ENCODE measurements around the gene CCNH.

DNA sequence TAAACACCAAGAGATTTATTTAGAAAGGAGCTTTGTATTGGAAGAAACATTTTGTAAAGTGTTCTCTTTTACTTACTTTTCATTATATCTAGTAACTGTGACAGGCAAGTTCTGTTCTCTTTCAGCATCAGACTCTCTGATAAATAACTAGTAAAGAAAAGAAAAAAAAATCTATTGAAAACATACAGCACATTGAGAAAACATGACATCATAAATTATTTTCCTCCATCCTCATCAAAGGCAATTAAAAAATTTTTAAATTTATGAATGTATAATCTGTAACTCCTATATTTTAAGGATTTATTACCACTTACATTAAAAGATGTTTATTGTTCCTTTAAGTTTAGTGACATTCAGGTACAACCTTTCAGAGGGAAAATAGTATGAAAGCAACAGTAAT, 11.1 kb downstream of the CCNH start:
- TF ChIP-seq EP300 (IDR thresholded peaks at IDR 0.05) = no peak
- no peak for TF ChIP-seq POLR2A (IDR thresholded peaks at IDR 0.05)
- TF ChIP-seq, protein P1, sequence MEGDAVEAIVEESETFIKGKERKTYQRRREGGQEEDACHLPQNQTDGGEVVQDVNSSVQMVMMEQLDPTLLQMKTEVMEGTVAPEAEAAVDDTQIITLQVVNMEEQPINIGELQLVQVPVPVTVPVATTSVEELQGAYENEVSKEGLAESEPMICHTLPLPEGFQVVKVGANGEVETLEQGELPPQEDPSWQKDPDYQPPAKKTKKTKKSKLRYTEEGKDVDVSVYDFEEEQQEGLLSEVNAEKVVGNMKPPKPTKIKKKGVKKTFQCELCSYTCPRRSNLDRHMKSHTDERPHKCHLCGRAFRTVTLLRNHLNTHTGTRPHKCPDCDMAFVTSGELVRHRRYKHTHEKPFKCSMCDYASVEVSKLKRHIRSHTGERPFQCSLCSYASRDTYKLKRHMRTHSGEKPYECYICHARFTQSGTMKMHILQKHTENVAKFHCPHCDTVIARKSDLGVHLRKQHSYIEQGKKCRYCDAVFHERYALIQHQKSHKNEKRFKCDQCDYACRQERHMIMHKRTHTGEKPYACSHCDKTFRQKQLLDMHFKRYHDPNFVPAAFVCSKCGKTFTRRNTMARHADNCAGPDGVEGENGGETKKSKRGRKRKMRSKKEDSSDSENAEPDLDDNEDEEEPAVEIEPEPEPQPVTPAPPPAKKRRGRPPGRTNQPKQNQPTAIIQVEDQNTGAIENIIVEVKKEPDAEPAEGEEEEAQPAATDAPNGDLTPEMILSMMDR (IDR thresholded peaks at IDR 0.05) = no peak

Data from ovary (tissue), 3 donors.